Kidney epithelial cell (primary cell): ENCODE results near the gene ZBTB21. TPM values are rescaled to one million over a fixed set of nuclear protein-coding genes. Genes with fewer than 3 reads are reported as not detected.

Source experiments
- DNase-seq: peaks from one replicate; pipeline ENCODE4 v3.0.0-alpha.2; 2010; ENCODE audit warnings: low read depth
- H3K27me3 ChIP-seq: 2 replicates; pipeline ENCODE4 v1.6.0; 2011; ENCODE audit warnings: low read length; ENCODE audit not compliant: control insufficient read depth, insufficient read depth
- H3K36me3 ChIP-seq: 2 replicates; pipeline ENCODE4 v1.5.1; 2011; ENCODE audit warnings: low read length; ENCODE audit not compliant: control insufficient read depth, insufficient read depth
- H3K4me3 ChIP-seq: 2 replicates; pipeline ENCODE4 v1.5.1; 2011; ENCODE audit warnings: low read depth, mild to moderate bottlenecking, control low read depth, low read length
- total RNA-seq: library from RNA; depleted of rRNA; stranded (reverse); fragments of >200 nt; gene quantifications from 2 replicates; pipeline ENCODE4 v1.2.3, GENCODE V29; 2015
- TF ChIP-seq, protein P1 (sequence below): IDR thresholded peaks from 2 replicates; pipeline ENCODE4 v1.5.1; 2011; ENCODE audit warnings: mild to moderate bottlenecking, moderate library complexity, low read length, control low read depth, inconsistent platforms; ENCODE audit not compliant: insufficient read depth, poor library complexity, severe bottlenecking

ZBTB21 gene
- total RNA-seq, 1 donor from 2014 or later, result 13.8 TPM

DNA sequence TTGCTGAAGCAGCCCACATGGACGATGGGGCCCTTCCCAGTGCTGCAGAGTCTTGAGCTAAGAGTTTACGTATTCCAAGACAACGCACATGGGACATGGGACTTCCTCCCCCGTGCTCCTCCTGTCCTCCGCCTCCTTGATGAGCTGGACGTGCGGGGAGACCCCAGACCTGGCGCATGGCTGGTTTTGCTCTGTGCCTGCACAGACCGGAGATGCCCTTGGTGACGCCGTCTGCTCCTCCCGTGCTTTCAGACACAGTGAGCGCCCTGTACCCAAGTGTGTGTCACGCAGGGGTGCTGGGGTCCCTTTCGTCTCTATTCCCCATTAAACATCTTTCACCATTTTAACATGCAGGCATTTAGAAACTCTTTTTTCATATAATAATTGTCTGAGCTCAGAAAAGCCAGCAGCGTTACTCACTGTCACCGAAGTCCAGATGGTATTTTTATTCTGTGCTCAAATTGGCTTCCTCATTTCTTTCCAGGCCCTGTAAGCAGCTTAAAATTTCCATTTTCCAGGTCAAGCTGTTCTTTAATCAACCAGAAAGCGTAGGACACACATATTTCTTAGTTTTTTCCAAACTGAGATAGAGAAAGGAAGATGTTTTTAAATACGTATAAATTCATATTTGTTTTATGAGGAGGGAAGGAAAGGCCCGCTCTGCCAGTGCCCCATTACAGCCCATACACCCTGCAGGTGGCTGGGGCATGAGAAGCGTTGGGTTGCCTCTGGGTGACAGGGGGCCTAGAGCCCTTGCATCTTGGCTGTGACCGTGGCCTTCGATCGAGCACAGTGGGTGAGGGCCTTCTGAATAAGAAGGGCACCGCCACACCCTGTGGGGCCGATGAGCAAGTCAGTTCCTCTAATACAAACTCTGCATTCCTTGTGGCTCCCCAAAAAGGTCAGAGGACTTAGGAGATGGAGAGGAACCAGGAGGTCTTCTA lies 17.9 kb upstream of the ZBTB21 start:
- Histone ChIP-seq H3K36me3 (no peaks in the 10 kb centered on the region), H3K4me3 (no peak overlapping the region), H3K27me3 (peaks cover 2% of the 10 kb centered on the region)
- no peak for DNase-seq
- TF ChIP-seq, protein P1, sequence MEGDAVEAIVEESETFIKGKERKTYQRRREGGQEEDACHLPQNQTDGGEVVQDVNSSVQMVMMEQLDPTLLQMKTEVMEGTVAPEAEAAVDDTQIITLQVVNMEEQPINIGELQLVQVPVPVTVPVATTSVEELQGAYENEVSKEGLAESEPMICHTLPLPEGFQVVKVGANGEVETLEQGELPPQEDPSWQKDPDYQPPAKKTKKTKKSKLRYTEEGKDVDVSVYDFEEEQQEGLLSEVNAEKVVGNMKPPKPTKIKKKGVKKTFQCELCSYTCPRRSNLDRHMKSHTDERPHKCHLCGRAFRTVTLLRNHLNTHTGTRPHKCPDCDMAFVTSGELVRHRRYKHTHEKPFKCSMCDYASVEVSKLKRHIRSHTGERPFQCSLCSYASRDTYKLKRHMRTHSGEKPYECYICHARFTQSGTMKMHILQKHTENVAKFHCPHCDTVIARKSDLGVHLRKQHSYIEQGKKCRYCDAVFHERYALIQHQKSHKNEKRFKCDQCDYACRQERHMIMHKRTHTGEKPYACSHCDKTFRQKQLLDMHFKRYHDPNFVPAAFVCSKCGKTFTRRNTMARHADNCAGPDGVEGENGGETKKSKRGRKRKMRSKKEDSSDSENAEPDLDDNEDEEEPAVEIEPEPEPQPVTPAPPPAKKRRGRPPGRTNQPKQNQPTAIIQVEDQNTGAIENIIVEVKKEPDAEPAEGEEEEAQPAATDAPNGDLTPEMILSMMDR, result no peak

DNA sequence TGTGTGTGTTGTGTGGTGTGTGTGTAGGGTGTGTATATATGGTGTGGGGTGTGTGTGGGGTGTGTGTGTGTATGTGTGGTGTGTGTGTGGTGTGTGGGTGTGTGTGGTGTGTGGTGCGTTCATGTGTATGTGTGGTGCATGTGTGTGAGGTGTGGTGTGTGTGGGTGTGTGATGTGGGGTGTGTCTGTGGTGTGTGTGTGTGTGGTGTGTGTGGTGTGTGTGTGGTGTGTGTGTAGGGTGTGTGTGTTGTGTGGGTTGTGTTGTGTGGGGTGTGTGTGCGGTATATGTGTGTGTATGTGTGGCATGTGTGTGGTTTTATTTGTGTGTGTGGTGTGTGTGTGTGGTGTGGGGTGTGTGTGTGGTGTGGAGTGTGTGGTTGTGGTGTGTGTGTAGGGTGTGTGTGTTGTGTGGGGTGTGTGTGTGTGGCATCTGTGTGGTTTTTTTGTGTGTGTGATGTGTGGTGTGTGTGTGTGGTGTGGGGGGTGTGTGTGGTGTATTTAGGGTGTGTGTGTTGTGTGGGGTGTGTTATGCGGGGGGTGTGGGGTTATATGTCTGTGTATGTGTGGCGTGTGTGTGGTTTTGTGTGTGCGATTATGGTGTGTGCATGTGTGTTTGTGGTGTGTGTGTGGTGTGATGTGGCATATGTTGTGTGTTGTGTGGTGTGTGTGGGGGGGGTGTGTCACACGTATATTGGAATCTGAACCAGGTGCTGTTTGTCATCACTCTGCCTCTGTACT lies 17.1 kb upstream of the ZBTB21 start:
- H3K4me3 ChIP-seq, result no peak overlapping the region
- H3K27me3 ChIP-seq, result peaks cover under 1% of the 10 kb centered on the region
- TF ChIP-seq, protein P1, result no peak
- DNase-seq, result no peak
- no peaks in the 10 kb centered on the region for H3K36me3 ChIP-seq

DNA sequence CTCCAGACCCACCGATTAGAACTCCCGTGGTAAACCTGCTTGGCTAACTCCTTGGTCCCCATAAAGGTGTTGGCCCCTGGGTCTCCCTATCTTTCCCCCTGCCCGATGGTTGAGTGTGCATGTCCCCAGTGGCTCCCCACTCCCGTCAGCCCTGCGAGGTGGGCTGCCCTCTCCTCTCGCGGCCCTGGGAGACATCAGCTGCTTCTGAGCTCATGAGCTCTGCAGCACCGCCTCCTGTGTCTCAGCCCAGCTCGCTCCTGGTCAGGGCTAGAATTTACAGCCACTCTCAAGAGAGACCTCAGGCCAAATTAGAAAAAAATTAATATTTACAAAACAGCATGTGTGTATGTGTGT lies 15.9 kb upstream of the ZBTB21 start:
- Histone ChIP-seq H3K36me3 (no peaks in the 10 kb centered on the region), H3K27me3 (peaks cover 11% of the 10 kb centered on the region), H3K4me3 (no peak overlapping the region)
- TF ChIP-seq, protein P1, result no peak
- no peak for DNase-seq

DNA sequence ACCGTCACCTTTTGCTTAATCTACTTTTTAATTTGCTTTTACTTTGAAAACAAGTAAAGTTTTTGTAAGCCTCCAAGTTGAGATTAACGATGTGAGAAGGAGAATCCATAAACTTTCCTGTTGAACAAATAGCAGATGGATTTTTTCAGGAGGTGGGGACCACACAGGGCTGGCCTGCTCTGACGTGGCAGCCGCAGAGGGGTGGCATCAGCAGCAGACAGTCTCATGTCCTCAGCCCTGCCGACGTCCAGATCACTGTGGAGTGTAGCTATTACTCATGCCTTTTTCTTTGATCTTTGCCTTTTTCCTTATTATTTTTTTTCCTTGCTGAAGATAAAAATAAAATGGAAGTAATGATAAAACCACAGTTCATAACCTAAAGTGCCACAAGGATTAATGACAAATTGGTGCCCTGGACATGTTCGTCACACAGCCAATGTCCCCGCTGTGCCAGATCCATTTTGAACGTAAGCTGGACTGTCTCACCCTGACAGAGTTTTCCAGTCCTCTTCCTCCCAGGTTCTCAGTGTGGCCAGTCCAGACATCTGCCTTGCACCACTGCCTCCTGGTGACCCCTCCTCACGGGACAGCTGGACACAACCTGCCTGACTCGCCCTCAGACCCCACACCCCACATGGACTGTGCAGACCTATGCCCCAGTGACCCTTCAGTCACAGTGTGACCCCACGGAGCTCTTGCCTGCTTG lies 15.4 kb upstream of the ZBTB21 start:
- TF ChIP-seq, protein P1, result no peak
- no peaks in the 10 kb centered on the region for H3K36me3 ChIP-seq
- H3K27me3 ChIP-seq, result peaks cover 11% of the 10 kb centered on the region
- no peak overlapping the region for H3K4me3 ChIP-seq
- DNase-seq, result no peak

DNA sequence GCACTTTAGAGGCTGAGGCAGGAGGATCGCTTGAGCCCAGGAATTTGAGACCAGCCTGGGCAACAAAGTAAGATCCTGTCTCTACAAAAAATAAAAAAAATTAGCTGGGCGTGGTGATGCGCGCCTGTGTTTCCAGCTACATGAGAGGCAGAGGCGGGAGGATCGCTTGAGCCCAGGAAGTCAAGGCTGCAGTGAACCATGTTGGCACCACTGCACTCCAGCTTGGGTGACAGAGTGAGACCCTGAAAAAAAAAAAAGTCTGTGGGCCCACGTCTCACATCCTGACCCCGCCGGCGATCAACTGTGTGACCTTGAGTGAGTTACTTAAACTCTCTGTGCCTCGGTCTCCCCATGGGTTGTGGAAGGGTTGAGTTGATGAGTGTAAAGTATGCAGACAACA lies 12.7 kb upstream of the ZBTB21 start:
- H3K36me3 ChIP-seq, result no peaks in the 10 kb centered on the region
- peaks cover 11% of the 10 kb centered on the region for H3K27me3 ChIP-seq
- H3K4me3 ChIP-seq, result no peak overlapping the region
- TF ChIP-seq, protein P1, result no peak
- DNase-seq, result no peak
